HG03045 (cell line): ENCODE measurements around the gene GMNN.
A peak's percentile ranks its signal among the peaks of the same experiment; 100 is the strongest.
"Not testable (repeated sequence)": the region's sequence is repeated elsewhere in the genome, so short reads cannot be mapped to it uniquely, and the experiment has no call there.

ENCODE experiments used
- ATAC-seq: cut with Tn5 transposase; IDR thresholded peaks from one replicate; pipeline ENCODE4 v1.9.1; 2021; ENCODE audit warnings: mild to moderate bottlenecking, moderate library complexity; ENCODE audit not compliant: unreplicated experiment

GMNN gene

GRCh38 chr6:24761193-24761835 lies 13.4 kb upstream of the GMNN start:
- ATAC-seq = no peak

GRCh38 chr6:24761851-24762250 lies 12.9 kb upstream of the GMNN start:
- ATAC-seq = no peak

- no peak for ATAC-seq
Measured at GRCh38 chr6:24763578-24763977, 11.2 kb upstream of the GMNN start.

GRCh38 chr6:24764833-24765828 lies 9.6 kb upstream of the GMNN start:
- ATAC-seq = not testable (repeated sequence)

GRCh38 chr6:24765968-24766367 lies 8.8 kb upstream of the GMNN start:
- not testable (repeated sequence) for ATAC-seq

- no peak for ATAC-seq
Measured at GRCh38 chr6:24766680-24767462, 7.9 kb upstream of the GMNN start.

GRCh38 chr6:24768361-24768760 lies 6.4 kb upstream of the GMNN start:
- ATAC-seq = no peak

- ATAC-seq = peak; percentile 7
Measured at GRCh38 chr6:24775520-24776058, 852 bp downstream of the GMNN start.

- no peak for ATAC-seq
Measured at GRCh38 chr6:24777227-24777626, 2.5 kb downstream of the GMNN start.

- ATAC-seq = no peak
Measured at GRCh38 chr6:24778121-24778520, 3.4 kb downstream of the GMNN start.

- ATAC-seq = no peak
Measured at GRCh38 chr6:24778878-24779277, 4.1 kb downstream of the GMNN start.

GRCh38 chr6:24779416-24780016 lies 4.8 kb downstream of the GMNN start:
- no peak for ATAC-seq

- ATAC-seq = no peak
Measured at GRCh38 chr6:24780206-24780605, 5.5 kb downstream of the GMNN start.

GRCh38 chr6:24788031-24788665 lies 13.4 kb downstream of the GMNN start:
- ATAC-seq = no peak

GRCh38 chr6:24795106-24795505 lies 20.4 kb downstream of the GMNN start:
- no peak for ATAC-seq

GRCh38 chr6:24796616-24797290 lies 22.0 kb downstream of the GMNN start:
- no peak for ATAC-seq

GRCh38 chr6:24797596-24798216 lies 23.0 kb downstream of the GMNN start:
- no peak for ATAC-seq

GRCh38 chr6:24798740-24799540 lies 24.2 kb downstream of the GMNN start, which contains the start of gene ARMH2:
TSS of gene ARMH2 (minus strand) at chr6:24798917. CDS start at chr6:24798857, 60 bp downstream.
- ATAC-seq = no peak
